Measurements from ENCODE around the gene MKLN1. TPM values are rescaled to one million over a fixed set of nuclear protein-coding genes. Genes with fewer than 3 reads are reported as not detected.

MKLN1 gene
- polyA plus RNA-seq, 2 of the 4 experiments (the other 2 are of a cell fraction), result 39.6 to 84.5 TPM

DNA sequence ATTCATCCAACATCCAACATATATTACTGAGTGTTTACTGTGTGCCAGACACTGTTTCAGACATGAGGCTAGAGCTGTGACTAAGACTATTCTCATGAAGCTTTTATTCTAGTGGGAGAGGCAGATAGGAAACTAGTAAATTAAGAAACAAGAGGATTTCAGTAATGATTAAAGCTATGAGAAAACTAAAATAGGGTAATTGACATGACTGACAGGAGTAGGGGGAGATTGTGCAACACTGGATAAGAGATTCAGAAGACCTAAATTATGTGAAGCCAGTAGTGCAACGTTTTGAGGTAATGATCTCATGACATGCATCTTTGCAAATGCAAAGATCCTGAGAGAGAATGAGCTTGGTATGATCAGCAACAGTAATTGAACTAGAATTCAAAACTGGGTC lies 48.6 kb upstream of the MKLN1 start:
- no peaks in the 10 kb centered on the region; the same call in 2 of the 3 replicates for H3K9me3 ChIP-seq
- TF ChIP-seq JUNB (IDR thresholded peaks at IDR 0.05) (no peak), PHF8 (IDR thresholded peaks at IDR 0.05; ENCODE audit: borderline replicate concordance, low read depth) (no peak), CEBPB (IDR thresholded peaks at IDR 0.05) (peak; percentile 9 to 51; a peak in 3 of 4 replicates), ESRRA (IDR thresholded peaks at IDR 0.05; ENCODE audit: borderline replicate concordance, low read length) (no peak)
- TF ChIP-seq, protein P1, sequence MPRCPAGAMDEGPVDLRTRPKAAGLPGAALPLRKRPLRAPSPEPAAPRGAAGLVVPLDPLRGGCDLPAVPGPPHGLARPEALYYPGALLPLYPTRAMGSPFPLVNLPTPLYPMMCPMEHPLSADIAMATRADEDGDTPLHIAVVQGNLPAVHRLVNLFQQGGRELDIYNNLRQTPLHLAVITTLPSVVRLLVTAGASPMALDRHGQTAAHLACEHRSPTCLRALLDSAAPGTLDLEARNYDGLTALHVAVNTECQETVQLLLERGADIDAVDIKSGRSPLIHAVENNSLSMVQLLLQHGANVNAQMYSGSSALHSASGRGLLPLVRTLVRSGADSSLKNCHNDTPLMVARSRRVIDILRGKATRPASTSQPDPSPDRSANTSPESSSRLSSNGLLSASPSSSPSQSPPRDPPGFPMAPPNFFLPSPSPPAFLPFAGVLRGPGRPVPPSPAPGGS (IDR thresholded peaks at IDR 0.05), result no peak
- H3K27ac ChIP-seq, result no peak overlapping the region
- ATAC-seq (no peak), FAIRE-seq (no peak), DNase-seq (ENCODE audit: low read depth in 1 of 2, low spot score in 1 of 2) (no peak)
- 35% methylated on average over 1 of the region's 1 CpG for WGBS (ENCODE audit: missing lambda C conversion rate)
- H3K4me2 ChIP-seq, result no peak overlapping the region
- no peak overlapping the region for H3K4me3 ChIP-seq
- no peaks in the 10 kb centered on the region for H3K4me1 ChIP-seq
- ChIA-PET CTCF (interaction anchor here (0.9 to 1.9 kb wide), 3 partner anchors 10 to 42 kb away, joined by 3 to 8 read pairs (median 4); no protein-coding TSS in a partner anchor), POLR2A (no interaction called here)

DNA sequence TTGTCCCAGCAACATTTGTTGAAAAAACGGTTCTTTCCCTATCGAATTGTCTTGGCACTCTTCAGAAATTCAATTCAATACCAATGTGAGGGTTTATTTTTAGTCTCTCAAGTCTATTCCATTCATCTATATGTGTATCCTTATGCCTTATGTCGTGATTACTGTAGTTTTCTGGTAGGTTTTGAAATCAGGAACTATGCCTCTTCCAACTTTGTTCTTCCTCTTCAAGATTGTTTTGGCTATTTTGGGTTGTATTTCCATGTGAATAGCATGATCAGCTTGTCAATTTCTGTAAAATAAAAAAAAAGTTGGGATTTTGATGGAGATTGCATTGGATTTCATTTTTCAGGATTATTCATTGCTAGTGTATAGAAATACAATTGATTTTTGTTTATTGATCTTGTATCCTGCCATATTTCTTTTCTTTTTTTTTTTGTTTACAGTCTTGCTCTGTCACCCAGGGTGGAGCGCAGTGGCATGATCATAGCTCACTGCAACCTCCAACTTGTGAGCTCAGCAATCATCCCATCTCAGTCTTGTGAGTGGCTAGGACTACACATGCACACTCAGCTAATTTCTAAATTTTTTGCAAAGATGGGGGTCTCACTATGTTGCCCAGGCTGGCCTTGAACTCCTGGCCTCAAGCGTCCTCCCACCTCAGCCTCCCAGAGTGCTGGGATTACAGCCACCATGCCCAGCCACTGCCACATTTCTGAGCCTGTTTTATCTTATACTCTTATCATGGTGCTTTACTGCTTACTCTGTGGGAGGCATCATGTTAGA lies 46.2 kb upstream of the MKLN1 start:
- 79% methylated on average over 5 of the region's 5 CpGs for WGBS (ENCODE audit: missing lambda C conversion rate)
- H3K27ac ChIP-seq, result no peak overlapping the region
- POLR2A ChIA-PET, result interaction anchor here (0.7 kb wide), 1 partner anchor 46 kb away, joined by 10 read pairs; no protein-coding TSS in a partner anchor
- DNase-seq (ENCODE audit: low read depth in 1 of 2, low spot score in 1 of 2) (no peak), ATAC-seq (no peak), FAIRE-seq (no peak)
- TF ChIP-seq, protein P2, sequence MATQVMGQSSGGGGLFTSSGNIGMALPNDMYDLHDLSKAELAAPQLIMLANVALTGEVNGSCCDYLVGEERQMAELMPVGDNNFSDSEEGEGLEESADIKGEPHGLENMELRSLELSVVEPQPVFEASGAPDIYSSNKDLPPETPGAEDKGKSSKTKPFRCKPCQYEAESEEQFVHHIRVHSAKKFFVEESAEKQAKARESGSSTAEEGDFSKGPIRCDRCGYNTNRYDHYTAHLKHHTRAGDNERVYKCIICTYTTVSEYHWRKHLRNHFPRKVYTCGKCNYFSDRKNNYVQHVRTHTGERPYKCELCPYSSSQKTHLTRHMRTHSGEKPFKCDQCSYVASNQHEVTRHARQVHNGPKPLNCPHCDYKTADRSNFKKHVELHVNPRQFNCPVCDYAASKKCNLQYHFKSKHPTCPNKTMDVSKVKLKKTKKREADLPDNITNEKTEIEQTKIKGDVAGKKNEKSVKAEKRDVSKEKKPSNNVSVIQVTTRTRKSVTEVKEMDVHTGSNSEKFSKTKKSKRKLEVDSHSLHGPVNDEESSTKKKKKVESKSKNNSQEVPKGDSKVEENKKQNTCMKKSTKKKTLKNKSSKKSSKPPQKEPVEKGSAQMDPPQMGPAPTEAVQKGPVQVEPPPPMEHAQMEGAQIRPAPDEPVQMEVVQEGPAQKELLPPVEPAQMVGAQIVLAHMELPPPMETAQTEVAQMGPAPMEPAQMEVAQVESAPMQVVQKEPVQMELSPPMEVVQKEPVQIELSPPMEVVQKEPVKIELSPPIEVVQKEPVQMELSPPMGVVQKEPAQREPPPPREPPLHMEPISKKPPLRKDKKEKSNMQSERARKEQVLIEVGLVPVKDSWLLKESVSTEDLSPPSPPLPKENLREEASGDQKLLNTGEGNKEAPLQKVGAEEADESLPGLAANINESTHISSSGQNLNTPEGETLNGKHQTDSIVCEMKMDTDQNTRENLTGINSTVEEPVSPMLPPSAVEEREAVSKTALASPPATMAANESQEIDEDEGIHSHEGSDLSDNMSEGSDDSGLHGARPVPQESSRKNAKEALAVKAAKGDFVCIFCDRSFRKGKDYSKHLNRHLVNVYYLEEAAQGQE (IDR thresholded peaks at IDR 0.05), result no peak
- TF ChIP-seq MAFK (IDR thresholded peaks at IDR 0.05; ENCODE audit: partially characterized antibody), result peak; percentile 48
- TF ChIP-seq HOXA7 (CRISPR knock-in tag; IDR thresholded peaks at IDR 0.05), result no peak
- H3K4me3 ChIP-seq, result no peak overlapping the region
- no peak overlapping the region for H3K4me2 ChIP-seq
- H3K4me1 ChIP-seq, result no peaks in the 10 kb centered on the region; the same call in 2 of the 3 replicates
- CTCF ChIA-PET, result interaction anchor here (0.7 kb wide), 1 partner anchor 13 kb away, joined by 3 read pairs; no protein-coding TSS in a partner anchor
- no peaks in the 10 kb centered on the region; the same call in 2 of the 3 replicates for H3K9me3 ChIP-seq

DNA sequence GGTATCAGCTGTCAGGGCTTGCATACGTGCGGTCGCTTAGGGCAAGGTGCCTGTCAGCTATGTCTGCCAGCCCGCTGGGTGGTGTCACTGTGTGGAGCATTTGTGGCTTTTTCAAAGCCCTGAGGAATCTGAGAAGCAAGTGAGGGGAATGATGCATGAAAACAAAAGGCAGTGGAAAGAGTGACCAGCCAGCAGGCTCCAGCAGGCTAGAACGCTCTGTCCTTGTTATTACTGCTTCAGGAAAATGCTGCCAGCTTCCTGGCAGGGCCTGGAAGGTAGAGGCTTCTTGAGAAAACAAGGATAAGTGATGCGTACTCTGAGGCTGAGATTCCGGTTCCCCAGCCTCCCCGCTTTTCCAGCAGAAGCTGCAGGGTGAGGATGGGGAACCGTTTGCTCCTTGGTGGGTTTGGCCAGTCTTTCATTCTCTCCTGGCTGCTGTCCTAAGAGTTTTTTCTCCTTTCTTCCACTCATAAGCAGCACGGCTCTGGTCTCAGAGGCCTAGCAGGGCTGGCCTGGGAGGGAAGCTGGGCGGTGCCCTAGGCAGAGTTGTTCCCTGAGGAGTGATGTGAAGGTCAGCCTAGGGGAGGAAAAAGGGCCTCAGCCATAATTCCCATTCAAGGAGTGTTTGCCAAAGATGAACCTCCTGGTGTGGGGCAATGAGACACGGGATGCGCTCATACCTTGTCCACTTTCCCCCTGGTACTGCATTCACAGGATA lies 42.8 kb upstream of the MKLN1 start:
- Histone ChIP-seq H3K4me1 (no peaks in the 10 kb centered on the region; the same call in 2 of the 3 replicates), H3K27ac (peak overlapping the region in 1 of 2 experiments; percentile 35; a peak in 3 of 6 replicates), H3K9me3 (no peaks in the 10 kb centered on the region; the same call in 2 of the 3 replicates), H3K4me3 (no peak overlapping the region), H3K4me2 (no peak overlapping the region)
- DNase-seq (ENCODE audit: low read depth in 1 of 2, low spot score in 1 of 2) (no peak), FAIRE-seq (no peak), ATAC-seq (peak; percentile 30 to 51; a peak in 3 of 6 replicates)
- CTCF ChIA-PET, result interaction anchor here (0.6 to 1.2 kb wide), 3 partner anchors 8 to 161 kb away, joined by 3 read pairs; no protein-coding TSS in a partner anchor
- POLR2A ChIA-PET, result no interaction called here
- 75% methylated on average over 13 of the region's 13 CpGs for WGBS (ENCODE audit: missing lambda C conversion rate)
- no peak for TF ChIP-seq CBX2 (IDR thresholded peaks at IDR 0.05; ENCODE audit: borderline replicate concordance, low read depth)
- no peak for TF ChIP-seq MAZ (IDR thresholded peaks at IDR 0.05; ENCODE audit: borderline replicate concordance, low read depth, low read length)
- TF ChIP-seq RAD21 (conservative IDR thresholded peaks at IDR 0.05 in 1 of 2, IDR thresholded peaks at IDR 0.05 in 1 of 2), result no peak
- TF ChIP-seq CHD4 (IDR thresholded peaks at IDR 0.05; ENCODE audit: borderline replicate concordance), result no peak
- TF ChIP-seq RFX5 (IDR thresholded peaks at IDR 0.05), result no peak
- no peak for TF ChIP-seq EHMT2 (IDR thresholded peaks at IDR 0.05; ENCODE audit: low read depth)
- no peak for TF ChIP-seq CBX8 (IDR thresholded peaks at IDR 0.05)
- no peak for TF ChIP-seq PHF8 (IDR thresholded peaks at IDR 0.05; ENCODE audit: borderline replicate concordance, low read depth)
- no peak for TF ChIP-seq JUNB (IDR thresholded peaks at IDR 0.05)
- TF ChIP-seq HEYL (CRISPR knock-in tag; IDR thresholded peaks at IDR 0.05), result no peak
- no peak for TF ChIP-seq POLR2A (IDR thresholded peaks at IDR 0.05; ENCODE audit: low read length)
- TF ChIP-seq EP300 (IDR thresholded peaks at IDR 0.05), result no peak
